IMR-90 (cell line): ENCODE results near the gene CREG2. TPM values are rescaled to one million over a fixed set of nuclear protein-coding genes. Genes with fewer than 3 reads are reported as not detected.
"Not testable (repeated sequence)": the region's sequence is repeated elsewhere in the genome, so short reads cannot be mapped to it uniquely, and the experiment has no call there.

Experiments
- ATAC-seq: fragments of 200-7000 bp; cut with Tn5 transposase; 2 replicates; pipeline ENCODE4 v1.9.1; 2020; ENCODE audit warnings: low read depth, mild to moderate bottlenecking, moderate library complexity
- BruUV-seq: library from RNA; stranded (reverse); fragments of 400-500 nt; replicated peaks from 2 replicates; lab custom pipeline; 2021; lab: Mats Ljungman, UMichigan
- CTCF ChIA-PET: fragments of 300-600 bp; formaldehyde crosslinking; extraction: SDS; loops from one replicate; lab custom pipeline; 2021; ENCODE audit warnings: antibody characterized with exemption; lab: Yijun Ruan, JAX
- POLR2A ChIA-PET: fragments of 300-600 bp; sonication (Branson Sonifier 250); formaldehyde crosslinking; loops from one replicate; lab custom pipeline; 2022; ENCODE audit warnings: antibody characterized with exemption; ENCODE audit not compliant: unreplicated experiment; lab: Charles Lee
- DNase-seq: peaks from one replicate; pipeline ENCODE4 v3.0.0; 2013
- H2AFZ ChIP-seq: replicated peaks from 2 replicates; pipeline ENCODE3; 2013; ENCODE audit warnings: low read length, mild to moderate bottlenecking; ENCODE audit not compliant: poor library complexity
- H2AK5ac ChIP-seq: 2 replicates; pipeline ENCODE4 v1.6.1; 2013; ENCODE audit warnings: low read depth, low read length, inconsistent platforms
- H2AK9ac ChIP-seq: replicated peaks from 2 replicates; pipeline ENCODE3; 2013; ENCODE audit warnings: mild to moderate bottlenecking, low read depth, low read length, moderate library complexity; ENCODE audit not compliant: poor library complexity
- H2BK120ac ChIP-seq: 2 replicates; pipeline ENCODE4 v1.6.1; 2013; ENCODE audit warnings: low read depth, low read length, inconsistent platforms
- H2BK15ac ChIP-seq: 3 replicates; pipeline ENCODE4 v1.6.1; 2013; ENCODE audit warnings: low read depth, low read length, inconsistent platforms
- H2BK20ac ChIP-seq: 2 replicates; pipeline ENCODE4 v1.6.1; 2013; ENCODE audit warnings: low read depth, mild to moderate bottlenecking, inconsistent platforms, low read length, moderate library complexity
- H2BK5ac ChIP-seq: 2 replicates; pipeline ENCODE4 v1.6.1; 2013; ENCODE audit warnings: mild to moderate bottlenecking, low read depth, low read length, inconsistent platforms; ENCODE audit not compliant: poor library complexity, severe bottlenecking
- H3K14ac ChIP-seq: replicated peaks from 2 replicates; pipeline ENCODE4 v1.6.1; 2013; ENCODE audit warnings: low read depth, low read length, inconsistent platforms
- H3K18ac ChIP-seq: 2 replicates; pipeline ENCODE4 v1.6.1; 2013; ENCODE audit warnings: low read depth, low read length, control low read depth
- H3K23ac ChIP-seq: 2 replicates; pipeline ENCODE4 v1.6.1; 2013; ENCODE audit warnings: low read depth, low read length, inconsistent platforms
- H3K27ac ChIP-seq: 2 replicates; pipeline ENCODE4 v1.5.1; 2013; ENCODE audit warnings: mild to moderate bottlenecking, control low read depth, low read length; ENCODE audit not compliant: insufficient read depth
- H3K27me3 ChIP-seq: 2 replicates; pipeline ENCODE4 v1.6.1; 2013; ENCODE audit warnings: low read length; ENCODE audit not compliant: control insufficient read depth, insufficient read depth
- H3K36me3 ChIP-seq: 2 replicates; pipeline ENCODE4 v1.6.1; 2013; ENCODE audit warnings: low read length, mixed read lengths; ENCODE audit not compliant: control insufficient read depth, insufficient read depth
- H3K4ac ChIP-seq: 2 replicates; pipeline ENCODE4 v1.6.1; 2013; ENCODE audit warnings: low read depth, low read length, inconsistent platforms
- H3K4me1 ChIP-seq: 2 replicates; pipeline ENCODE4 v1.6.1; 2013; ENCODE audit warnings: low read length, mixed read lengths; ENCODE audit not compliant: control insufficient read depth, insufficient read depth
- H3K4me2 ChIP-seq: 2 replicates; pipeline ENCODE4 v1.6.1; 2013; ENCODE audit warnings: low read depth, mild to moderate bottlenecking, control low read depth, low read length, moderate library complexity
- H3K4me3 ChIP-seq: 2 replicates; pipeline ENCODE4 v1.5.1; 2013; ENCODE audit warnings: low read depth, mild to moderate bottlenecking, control low read depth, low read length, moderate library complexity; ENCODE audit not compliant: insufficient read depth
- H3K56ac ChIP-seq: 2 replicates; pipeline ENCODE4 v1.6.1; 2013; ENCODE audit warnings: low read length, inconsistent platforms; ENCODE audit not compliant: insufficient read depth; ENCODE audit errors: extremely low read depth
- H3K79me1 ChIP-seq, 2 experiments: 2 replicates each; pipeline ENCODE4 v1.6.1; 2013; ENCODE audit warnings: low read length in 2 of 2, inconsistent platforms in 1 of 2, low read depth in 1 of 2
- H3K9ac ChIP-seq: 2 replicates; pipeline ENCODE4 v1.6.1; 2013; ENCODE audit warnings: low read depth, low read length, control low read depth
- H3K9me1 ChIP-seq: 2 replicates; pipeline ENCODE4 v1.6.1; 2013; ENCODE audit warnings: low read length, inconsistent platforms; ENCODE audit not compliant: insufficient read depth
- H3K9me3 ChIP-seq: 2 replicates; pipeline ENCODE4 v1.6.1; 2013; ENCODE audit warnings: low read length; ENCODE audit not compliant: control insufficient read depth, insufficient read depth
- H4K20me1 ChIP-seq: 2 replicates; pipeline ENCODE4 v1.6.1; 2013; ENCODE audit warnings: low read length, inconsistent platforms; ENCODE audit not compliant: insufficient read depth
- H4K5ac ChIP-seq: 2 replicates; pipeline ENCODE4 v1.6.1; 2013; ENCODE audit warnings: mild to moderate bottlenecking, low read depth, low read length, control low read depth
- H4K8ac ChIP-seq, 2 experiments: 2 replicates each; pipeline ENCODE4 v1.6.1; 2013; ENCODE audit warnings: low read depth in 2 of 2, low read length in 2 of 2, control low read depth in 1 of 2, inconsistent platforms in 1 of 2
- H4K91ac ChIP-seq: 2 replicates; pipeline ENCODE4 v1.6.1; 2013; ENCODE audit warnings: low read depth, low read length, inconsistent platforms; ENCODE audit not compliant: insufficient read depth
- BHLHE40 ChIP-seq: fragments of 150-350 bp; IDR thresholded peaks from 2 replicates; pipeline ENCODE4 v1.6.1; 2016; ENCODE audit warnings: mild to moderate bottlenecking, low read depth, low read length
- ELK1 ChIP-seq: fragments of 150-350 bp; IDR thresholded peaks from 2 replicates; pipeline ENCODE4 v1.6.1; 2016; ENCODE audit warnings: low read depth, mild to moderate bottlenecking, low read length, moderate library complexity, borderline replicate concordance
- FOS ChIP-seq: fragments of 150-350 bp; IDR thresholded peaks from 2 replicates; pipeline ENCODE4 v1.6.1; 2016; ENCODE audit warnings: low read depth, low read length
- MXI1 ChIP-seq: IDR thresholded peaks from 2 replicates; pipeline ENCODE4 v1.6.1; 2012; ENCODE audit warnings: low read depth, mild to moderate bottlenecking, low read length, moderate library complexity, borderline replicate concordance
- RCOR1 ChIP-seq: IDR thresholded peaks from 2 replicates; pipeline ENCODE4 v1.6.1; 2012; ENCODE audit warnings: mild to moderate bottlenecking, low read length, improper control_type of control experiment; ENCODE audit not compliant: insufficient replicate concordance
- WGBS, 2 experiments: methylation state at CpG; one replicate each; pipeline versions ENCODE4 v1.1.5 to v1.1.7; 2013; ENCODE audit warnings: missing lambda C conversion rate in 2 of 2; ENCODE audit not compliant: insufficient read length in 1 of 2; ENCODE audit errors: extremely low coverage in 2 of 2; 5-methylcytosine and 5-hydroxymethylcytosine counted together
- dilution Hi-C: fragments of 300-500 bp; cut with HindIII; formaldehyde crosslinking; loops from one replicate; pipeline ENCODE4 v1.14.3; 2018; ENCODE audit warnings: low sequenced_read_pairs; ENCODE audit not compliant: unreplicated experiment
- in situ Hi-C: fragments of 300-500 bp; cut with MboI; formaldehyde crosslinking; loops from 3 replicates; pipeline ENCODE4 v1.14.3; 2019; ENCODE audit warnings: low sequenced_read_pairs, inconsistent platforms, mixed read lengths
- intact Hi-C: fragments of 100-400 bp; cut with micrococcal nuclease; formaldehyde crosslinking; loops from 2 replicates; pipeline ENCODE4 v1.10.0; 2022
- polyA plus RNA-seq, 3 experiments: library from polyadenylated mRNA; depleted of rRNA; stranded (reverse); fragments of >200 nt; gene quantifications; 2 replicates each; pipeline ENCODE4 v1.2.3, GENCODE V29; 2012; ENCODE audit warnings: low replicate concordance in 1 of 3
- total RNA-seq: library from RNA; depleted of rRNA; stranded (reverse); fragments of >200 nt; gene quantifications from 2 replicates; pipeline ENCODE4 v1.2.3, GENCODE V29; 2012

The CREG2 gene
- total and polyA plus RNA-seq, 2 of the 4 experiments (the other 2 are of a cell fraction): 0.17 TPM; not detected in 1

GRCh38 chr2:101325425-101325824 is 61.9 kb downstream of the CREG2 start:
- ATAC-seq (no peak), DNase-seq (no peak)
- Histone ChIP-seq H2BK120ac (no peak overlapping the region), H3K4me2 (no peak overlapping the region), H3K4ac (no peak overlapping the region), H3K9ac (no peak overlapping the region), H3K18ac (no peak overlapping the region), H3K4me3 (no peak overlapping the region), H2AK5ac (no peak overlapping the region), H3K36me3 (no peaks in the 10 kb centered on the region), H3K23ac (no peak overlapping the region), H3K79me1 (no peaks in the 10 kb centered on the region), H3K9me1 (0 out of 2 replicates have a peak, but pooled peaks cover 3% of the 10 kb centered on the region), H3K27ac (no peak overlapping the region), H4K8ac (no peak overlapping the region), H2BK15ac (no peak overlapping the region), H2BK5ac (no peak overlapping the region), H3K14ac (no peak overlapping the region), H4K91ac (no peak overlapping the region), H3K9me3 (no peaks in the 10 kb centered on the region; the same call in 1 of the 2 replicates), H4K5ac (no peak overlapping the region), H2AFZ (no peak overlapping the region), H2AK9ac (no peak overlapping the region), H2BK20ac (no peak overlapping the region), H4K20me1 (no peaks in the 10 kb centered on the region), H3K4me1 (no peaks in the 10 kb centered on the region), H3K27me3 (no peaks in the 10 kb centered on the region), H3K56ac (no peak overlapping the region)
- TF ChIP-seq ELK1 (no peak), RCOR1 (no peak), BHLHE40 (no peak), FOS (no peak), MXI1 (no peak)
- intact Hi-C loops (no loop called here), dilution Hi-C loops (no loop called here), in situ Hi-C loops (no loop called here)
- WGBS, 2 experiments: no CpG with 5 or more reads among the region's 1 CpG
- no TSS peak for BruUV-seq
- CTCF ChIA-PET: no interaction called here
- POLR2A ChIA-PET: no interaction called here

- CTCF ChIA-PET, intact Hi-C loops: not testable (repeated sequence)
Observed at GRCh38 chr2:101316568-101316967, 70.7 kb downstream of the CREG2 start.

More at GRCh38 chr2:101316568-101316967, 70.7 kb downstream of the CREG2 start:
- H2AK5ac ChIP-seq, H3K4me3 ChIP-seq, ATAC-seq, H3K27me3 ChIP-seq, POLR2A ChIA-PET, H3K4ac ChIP-seq, H3K14ac ChIP-seq, H3K9me1 ChIP-seq, H4K20me1 ChIP-seq, in situ Hi-C loops, H3K56ac ChIP-seq, DNase-seq, dilution Hi-C loops, H2AFZ ChIP-seq, H3K36me3 ChIP-seq, H2AK9ac ChIP-seq, H4K8ac ChIP-seq, H2BK20ac ChIP-seq, H3K4me2 ChIP-seq, H3K4me1 ChIP-seq, H3K18ac ChIP-seq, H2BK5ac ChIP-seq, H4K91ac ChIP-seq, H3K23ac ChIP-seq, H2BK15ac ChIP-seq, H2BK120ac ChIP-seq, H3K9me3 ChIP-seq, H3K27ac ChIP-seq, H3K9ac ChIP-seq, H3K79me1 ChIP-seq, BruUV-seq, H4K5ac ChIP-seq: not testable (repeated sequence)
- no CpG with 5 or more reads among the region's 6 CpGs for WGBS, 2 experiments
